ENCODE data around the gene SLIT1.

Gene SLIT1

DNA sequence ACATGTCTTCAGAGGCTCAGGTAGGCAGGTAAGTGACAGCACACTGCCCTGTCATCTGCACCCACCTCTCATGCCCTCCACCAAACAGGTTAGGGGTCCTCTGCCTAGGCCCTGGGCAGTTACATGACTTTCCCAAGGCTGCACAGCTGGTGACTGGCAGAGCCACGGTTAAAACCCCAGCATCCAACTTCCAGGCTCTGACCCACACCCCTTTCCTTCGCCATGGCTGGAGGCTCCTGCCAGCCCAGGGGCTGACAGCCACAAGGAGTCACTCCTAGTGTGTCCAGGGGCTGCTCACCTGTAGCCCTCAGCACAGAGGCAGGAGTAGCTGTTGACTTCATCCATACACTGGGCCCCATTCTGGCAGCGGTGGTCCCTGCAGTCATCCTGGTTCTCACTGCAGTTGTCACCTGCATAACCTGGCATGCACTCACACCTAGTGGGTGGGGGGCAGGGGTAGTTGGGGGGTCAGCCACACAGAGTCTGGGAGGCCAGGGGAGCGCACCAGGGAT lies 175.0 kb downstream of the SLIT1 start:
- in situ Hi-C loops (cut with MboI; ENCODE audit: low sequenced_read_pairs) = no loop called here

DNA sequence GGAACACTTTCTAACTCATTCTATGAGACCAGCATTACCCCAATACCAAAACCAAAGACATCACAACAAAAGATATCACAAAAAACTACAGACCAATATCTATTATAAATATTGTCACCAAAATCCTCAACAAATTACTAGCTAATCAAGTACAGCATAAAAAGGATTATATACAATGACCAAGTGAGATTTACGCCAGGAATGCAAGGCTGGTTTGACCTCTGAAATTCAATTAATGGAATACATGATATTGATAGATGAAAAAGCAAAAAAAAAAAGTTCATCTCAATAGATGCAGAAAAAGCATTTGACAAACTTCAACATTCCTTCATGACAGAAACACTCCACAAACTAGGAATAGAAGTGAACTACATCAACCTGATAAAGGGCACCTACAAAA lies 178.3 kb downstream of the SLIT1 start:
- in situ Hi-C loops (cut with MboI; ENCODE audit: low sequenced_read_pairs) = no loop called here

DNA sequence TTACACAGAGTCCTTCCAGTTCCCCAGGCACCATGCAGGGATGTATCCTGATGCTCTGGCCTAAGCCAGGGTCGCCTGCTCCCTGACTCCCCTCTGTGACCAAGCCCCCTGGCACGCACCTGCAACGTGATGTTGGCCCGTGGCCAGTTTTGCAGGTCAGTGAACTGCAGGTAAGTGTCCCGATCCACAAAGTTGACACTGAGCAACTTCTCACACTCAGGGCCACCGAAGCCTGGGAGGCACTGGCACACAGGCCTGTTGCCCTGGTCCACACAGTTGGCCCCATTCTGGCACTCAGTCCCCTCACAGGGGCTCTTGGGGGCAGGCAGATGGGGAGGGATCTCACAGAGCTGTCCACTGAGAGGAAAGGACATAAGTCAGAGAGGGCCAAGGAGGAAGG lies 179.4 kb downstream of the SLIT1 start:
- in situ Hi-C loops (cut with MboI; ENCODE audit: low sequenced_read_pairs) = no loop called here

DNA sequence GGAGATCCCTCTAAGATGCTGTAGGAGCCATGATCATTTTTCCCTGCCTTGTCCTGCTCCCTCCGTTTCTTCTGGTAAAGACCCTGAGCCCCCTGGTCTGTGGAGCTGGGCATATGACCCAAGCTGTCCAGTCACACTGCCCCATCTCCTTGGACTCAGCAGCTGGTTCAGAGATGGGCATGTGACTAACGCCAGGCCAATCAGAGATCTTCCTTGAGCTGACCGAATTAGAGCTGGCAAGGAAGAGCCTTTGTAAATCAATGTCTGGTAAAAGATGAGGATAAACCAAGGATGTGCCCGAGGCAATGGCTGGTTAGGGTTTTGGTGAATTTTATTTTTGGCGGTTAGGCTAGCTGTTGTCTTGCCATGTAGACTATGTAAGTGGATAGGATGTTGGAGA lies 180.4 kb downstream of the SLIT1 start:
- in situ Hi-C loops (cut with MboI; ENCODE audit: low sequenced_read_pairs) = no loop called here

DNA sequence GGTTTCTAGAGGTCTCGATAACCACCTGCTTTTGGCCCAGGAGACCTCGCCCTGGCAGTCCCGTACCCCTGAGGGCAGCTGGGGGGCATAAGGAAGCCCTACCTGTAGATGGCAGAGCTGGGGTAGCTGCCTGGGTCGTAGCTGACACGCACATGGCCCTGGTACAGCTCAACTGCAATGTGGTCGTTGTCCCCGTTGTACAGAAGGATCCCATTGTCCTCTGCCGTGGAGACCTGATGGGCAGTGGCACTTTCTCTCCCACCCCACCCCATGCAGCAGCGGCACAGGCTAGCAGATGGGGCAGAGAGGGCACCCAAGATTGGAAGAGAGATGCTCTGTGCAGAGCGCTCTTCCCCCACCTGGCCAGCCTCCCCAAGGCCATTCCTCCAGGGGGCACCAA lies 181.2 kb downstream of the SLIT1 start:
- in situ Hi-C loops (cut with MboI; ENCODE audit: low sequenced_read_pairs) = no loop called here

DNA sequence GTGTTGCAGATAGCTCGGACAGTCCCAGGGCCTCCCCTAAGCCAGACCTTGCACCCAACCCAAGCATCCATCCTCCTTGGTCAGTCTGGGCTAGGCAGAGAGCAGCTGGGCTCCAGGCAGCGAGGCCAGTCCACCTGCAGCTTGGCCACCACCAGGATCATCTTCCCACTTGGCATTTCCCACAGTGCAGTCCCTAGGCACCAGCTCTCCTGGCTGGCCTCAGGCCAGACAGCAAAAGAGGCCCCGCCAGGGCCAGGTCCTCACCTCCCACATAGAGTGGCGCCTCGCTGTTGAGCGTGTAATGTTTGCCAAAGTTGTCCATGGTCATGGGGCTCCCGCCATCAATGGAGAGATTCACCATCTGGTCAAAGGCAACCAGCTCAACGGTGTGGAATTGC lies 182.0 kb downstream of the SLIT1 start:
- in situ Hi-C loops (cut with MboI; ENCODE audit: low sequenced_read_pairs) = no loop called here

DNA sequence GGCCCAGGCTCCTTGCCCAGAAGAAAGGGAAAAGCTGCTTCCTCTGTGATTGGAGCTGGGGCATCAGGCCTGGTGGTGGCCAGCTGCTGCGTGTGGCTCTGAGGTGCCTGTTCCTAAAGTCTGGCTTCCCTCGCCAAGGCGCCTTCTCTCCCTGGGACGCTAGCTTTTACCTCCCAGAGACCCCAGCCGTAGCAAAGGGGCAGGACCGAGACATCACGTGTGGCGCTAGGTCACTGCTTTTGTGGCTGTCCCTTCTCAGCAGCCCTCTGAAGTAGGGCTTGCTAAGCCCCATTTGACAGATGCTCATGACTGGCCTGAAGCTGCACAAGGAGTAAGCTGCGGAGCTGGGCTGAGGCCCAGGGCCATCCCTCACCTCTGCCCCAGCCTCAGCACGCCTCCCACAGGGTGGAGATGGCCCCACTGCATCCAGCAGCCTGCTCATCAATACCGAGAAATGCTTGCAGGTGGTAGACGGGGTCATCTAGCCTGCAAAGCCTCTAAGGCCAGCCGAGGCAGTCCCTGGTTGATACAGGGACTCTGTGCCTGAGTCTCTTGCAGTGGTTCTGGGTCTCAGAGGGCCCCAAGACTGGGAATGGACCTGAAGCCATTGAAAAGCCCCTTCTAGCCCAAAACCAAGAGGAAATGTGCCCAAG lies 182.5 kb downstream of the SLIT1 start:
- in situ Hi-C loops (cut with MboI; ENCODE audit: low sequenced_read_pairs) = no loop called here

DNA sequence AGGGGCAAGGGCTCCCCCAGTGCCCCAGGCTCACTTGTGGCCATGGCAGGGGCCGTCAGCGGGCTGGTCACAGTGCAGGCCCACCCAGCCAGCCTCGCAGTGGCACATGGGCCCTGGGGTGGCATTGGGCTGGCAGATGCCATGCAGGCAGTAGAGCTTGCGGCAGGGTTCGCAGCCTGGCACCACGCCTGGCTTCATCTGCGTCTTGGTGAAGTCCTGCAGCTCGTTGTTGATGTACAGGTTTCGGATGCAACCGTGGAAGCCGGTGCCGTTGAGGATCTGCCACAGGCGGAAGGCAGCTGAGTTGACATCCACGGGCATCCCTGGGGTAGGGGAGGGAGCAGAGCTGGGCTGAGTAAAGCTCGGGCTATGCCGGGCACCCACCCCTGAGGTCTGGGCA lies 183.1 kb downstream of the SLIT1 start:
- in situ Hi-C loops (cut with MboI; ENCODE audit: low sequenced_read_pairs) = no loop called here

DNA sequence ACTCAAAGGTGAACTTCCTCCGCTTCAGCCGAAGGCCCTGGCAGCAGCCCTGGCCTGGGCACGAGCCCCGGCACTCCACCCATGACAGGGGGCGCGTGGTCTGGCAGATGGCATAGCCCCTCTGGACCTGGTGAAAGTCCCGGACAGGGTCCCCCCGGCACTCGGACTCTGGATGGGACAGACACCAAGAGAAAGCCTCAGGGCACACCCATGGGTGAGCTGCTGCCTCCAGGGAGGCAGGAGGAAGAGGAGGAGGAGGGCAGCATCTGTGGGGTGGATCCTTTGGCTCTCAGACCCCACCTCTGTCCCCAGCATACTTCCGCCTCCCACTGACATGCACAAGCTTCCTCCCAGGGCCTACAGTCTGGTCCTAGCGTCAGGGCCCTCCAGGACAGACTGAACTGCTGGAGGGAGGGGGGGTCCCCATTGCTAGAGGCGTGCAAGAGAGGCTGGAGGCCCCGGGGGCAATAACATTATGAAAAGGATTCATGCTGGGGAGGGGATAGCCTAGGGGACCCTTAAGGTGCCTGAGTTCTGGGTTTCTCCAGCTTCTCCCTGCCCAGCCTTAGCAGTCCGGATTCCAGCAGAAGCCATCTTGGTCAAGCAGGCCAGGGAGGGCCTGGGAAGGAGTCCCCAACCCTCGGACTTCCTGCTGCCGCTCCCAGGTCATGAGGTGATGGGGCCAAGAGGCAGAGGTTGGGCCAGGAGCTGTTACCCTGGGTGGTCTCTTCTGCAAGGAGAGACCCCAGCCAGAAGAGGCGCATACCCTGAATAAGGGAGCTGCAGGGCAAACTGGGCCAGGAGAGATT lies 184.4 kb downstream of the SLIT1 start:
- in situ Hi-C loops (cut with MboI; ENCODE audit: low sequenced_read_pairs) = no loop called here

DNA sequence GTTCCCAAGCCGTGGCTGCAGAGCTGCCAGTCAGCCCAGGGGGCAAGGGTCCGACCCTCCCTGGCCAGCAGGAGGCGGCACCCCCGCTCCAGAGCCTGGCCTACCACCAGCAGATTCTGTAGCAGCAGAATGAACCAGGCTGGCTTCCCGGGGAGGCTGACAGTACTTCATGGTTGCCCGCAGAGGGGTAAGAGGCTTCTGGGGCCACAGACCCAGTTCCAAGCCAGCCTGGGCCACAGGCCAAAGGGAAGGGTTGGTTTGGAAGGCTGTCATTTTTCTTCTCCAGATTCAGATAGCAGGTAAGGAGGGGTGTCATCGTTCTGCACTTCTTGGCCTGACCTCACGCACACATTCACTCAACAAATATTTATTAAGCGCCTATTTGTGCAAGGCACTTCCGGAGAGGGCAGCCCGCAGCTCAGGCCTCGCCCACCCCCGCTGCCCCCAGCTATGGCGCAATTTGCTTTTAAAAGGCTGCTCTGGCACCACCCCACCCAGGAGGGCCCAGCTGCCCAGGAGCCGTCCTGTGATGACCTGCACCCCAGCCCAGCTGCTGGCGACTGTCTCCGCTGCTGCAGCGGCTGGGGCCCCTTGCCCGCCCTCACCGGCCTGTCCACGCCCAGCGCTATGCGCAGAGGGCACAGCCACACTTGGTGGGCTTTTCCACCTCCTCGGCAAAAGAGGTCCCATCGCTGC lies 185.1 kb downstream of the SLIT1 start:
- in situ Hi-C loops (cut with MboI; ENCODE audit: low sequenced_read_pairs) = no loop called here

DNA sequence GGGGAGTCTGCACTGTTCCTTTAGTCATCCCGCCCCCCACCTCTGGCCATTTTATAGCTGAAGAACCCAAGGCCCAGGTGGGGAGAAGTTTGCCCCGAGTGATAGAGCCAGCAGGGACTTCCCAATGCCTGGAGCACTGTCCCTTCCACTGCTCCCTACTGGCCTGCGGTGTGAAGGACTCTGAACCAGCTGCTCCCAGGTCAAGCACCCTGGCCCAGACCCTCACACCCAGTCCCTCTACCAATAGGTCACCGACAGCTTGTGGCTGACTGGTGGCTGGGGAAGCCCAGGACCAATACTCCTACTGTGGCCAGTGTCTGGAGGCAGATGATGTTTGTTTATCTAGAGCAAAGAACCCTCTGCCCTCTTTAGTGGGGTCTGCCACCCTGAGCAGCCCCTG lies 185.8 kb downstream of the SLIT1 start:
- in situ Hi-C loops (cut with MboI; ENCODE audit: low sequenced_read_pairs) = no loop called here

DNA sequence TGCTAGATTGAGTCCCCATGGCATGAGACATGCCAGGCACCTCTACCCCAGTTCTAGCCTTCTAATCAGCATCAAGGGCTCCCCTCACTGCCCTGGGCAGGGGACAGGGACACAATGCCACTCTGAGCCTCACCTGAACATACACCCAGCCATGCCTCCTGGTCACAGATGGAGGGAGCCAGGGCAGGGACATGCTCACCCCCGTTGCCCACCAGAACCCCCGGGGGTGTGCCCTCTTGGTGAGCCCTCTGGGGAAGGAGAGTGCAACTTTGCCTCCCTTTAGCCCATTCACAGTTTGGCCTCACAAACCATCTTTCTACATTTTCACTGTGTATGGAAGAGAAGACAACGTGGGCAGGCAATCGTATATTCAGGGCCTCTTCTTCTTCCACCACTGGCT lies 186.4 kb downstream of the SLIT1 start:
- in situ Hi-C loops (cut with MboI; ENCODE audit: low sequenced_read_pairs) = no loop called here

DNA sequence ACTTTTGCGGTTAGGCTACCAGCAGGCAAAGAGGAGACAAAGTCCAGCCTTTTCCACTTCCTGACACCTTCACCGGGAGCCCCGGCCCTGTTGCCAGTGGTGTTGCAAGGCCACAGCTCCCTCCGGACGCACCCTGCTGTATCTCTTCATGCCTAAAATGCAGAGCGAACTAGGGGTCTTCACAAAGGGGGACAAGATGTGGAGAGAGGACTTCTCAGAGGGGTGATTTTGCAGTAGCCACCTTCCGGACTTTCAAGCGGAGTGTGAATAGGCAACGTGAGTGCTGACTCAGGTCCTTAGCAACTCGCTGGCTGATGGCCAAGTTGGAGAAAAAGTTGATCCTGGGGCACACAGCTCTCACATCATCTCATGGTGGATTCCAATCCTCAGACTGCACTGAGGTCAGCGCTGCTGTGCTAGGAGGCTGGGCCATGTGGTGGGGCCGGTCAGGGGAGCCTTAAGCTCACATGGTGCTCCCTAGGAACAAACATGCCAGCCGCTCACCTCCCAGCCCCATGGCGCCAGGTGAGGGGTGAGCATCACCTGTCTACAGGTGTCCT lies 187.3 kb downstream of the SLIT1 start:
- in situ Hi-C loops (cut with MboI; ENCODE audit: low sequenced_read_pairs) = no loop called here

DNA sequence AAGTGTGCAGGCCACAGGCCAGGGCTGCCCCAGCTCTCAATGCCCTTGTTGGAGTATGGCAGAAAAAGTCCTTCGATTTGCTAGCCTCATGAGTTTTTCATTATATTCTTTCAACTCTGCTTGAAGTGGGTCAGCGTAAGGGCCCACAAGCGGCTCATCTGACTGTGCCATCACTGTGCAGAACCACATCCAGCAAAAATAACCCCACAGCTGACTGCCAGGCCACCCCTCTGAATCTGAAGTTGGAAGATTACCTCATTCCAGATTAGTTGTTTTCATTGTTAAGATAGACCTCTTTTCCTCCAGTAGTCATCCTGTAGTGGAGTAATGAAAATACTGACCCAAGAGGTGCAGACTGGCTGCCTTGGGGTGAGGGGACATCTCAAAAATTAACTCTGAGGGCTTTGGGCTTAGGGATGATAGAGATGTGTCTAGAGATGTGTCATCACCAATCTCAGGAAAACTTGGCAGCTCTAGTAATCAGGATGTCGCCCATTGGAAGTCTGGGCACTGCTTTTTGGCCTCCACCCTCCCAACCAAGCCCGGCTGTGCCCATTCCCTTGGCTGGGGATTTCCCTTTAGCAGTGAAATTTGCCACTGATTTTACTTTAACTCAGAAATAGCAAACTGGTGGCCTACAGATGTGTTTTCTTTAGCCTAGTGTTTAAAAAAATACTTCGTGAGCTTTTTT lies 189.3 kb downstream of the SLIT1 start:
- in situ Hi-C loops (cut with MboI; ENCODE audit: low sequenced_read_pairs) = no loop called here

DNA sequence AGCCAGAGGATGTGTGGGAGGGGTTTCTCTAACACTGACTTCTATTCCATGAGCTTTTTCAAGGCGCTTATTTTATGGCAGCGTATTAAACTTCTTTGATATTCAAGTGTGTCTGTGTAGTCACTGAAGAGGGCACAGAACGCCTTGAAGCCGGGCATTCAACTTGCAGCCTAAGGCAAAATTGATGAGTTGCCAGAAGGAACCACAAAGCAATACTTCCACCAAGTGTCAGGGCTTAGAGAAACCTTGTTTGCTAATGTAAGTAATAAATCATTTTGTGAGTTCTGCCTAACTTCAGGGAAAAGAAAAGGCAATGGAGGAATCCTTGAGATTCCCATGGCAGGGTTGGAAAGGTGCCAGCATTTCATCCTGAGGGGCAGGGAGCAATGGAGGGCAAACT lies 189.9 kb downstream of the SLIT1 start:
- in situ Hi-C loops (cut with MboI; ENCODE audit: low sequenced_read_pairs) = no loop called here

DNA sequence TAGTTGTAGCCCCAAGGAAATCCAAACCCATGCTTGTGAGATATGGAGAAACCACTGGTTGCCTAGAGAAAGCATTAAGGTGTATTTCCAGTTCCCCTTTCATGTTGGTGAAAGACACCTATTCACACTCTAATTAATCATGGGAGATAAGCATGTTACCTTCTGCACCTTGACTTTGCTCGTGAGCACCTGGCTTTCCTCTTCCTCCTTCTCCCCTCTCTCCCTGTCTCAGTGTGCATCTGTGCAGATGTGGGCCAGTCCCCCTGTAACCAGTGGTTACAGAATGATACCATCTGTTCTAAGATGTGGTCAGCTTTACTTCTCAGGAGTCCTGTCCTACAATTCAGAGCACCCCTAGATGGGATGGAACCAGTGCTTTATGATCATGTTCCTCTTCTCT lies 193.0 kb downstream of the SLIT1 start:
- in situ Hi-C loops (cut with MboI; ENCODE audit: low sequenced_read_pairs) = no loop called here

DNA sequence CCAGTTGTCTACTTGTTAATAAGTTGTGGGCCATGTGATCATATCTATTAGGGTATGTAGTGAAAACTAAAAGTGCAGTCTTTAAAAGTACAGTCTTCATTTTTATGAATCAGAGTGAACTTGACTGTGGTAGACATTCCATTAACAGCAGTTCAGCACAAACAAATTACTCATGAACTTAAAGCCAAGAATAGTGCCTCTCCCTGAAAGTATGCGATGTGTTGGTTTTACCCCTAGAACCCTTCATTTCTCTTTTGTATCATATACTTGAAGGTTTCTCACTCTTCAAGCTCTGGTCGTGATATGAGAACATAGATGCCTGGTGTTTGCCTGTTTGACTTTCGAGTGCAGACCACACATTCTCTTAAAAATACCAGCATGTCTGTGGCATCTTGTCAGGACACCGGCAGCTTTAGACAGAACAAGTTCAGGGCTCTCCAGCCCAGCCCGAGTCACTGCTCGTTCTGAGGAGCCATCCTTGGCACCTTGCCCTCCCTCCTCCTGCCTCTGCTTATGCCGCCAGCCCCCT lies 194.4 kb downstream of the SLIT1 start:
- in situ Hi-C loops (cut with MboI; ENCODE audit: low sequenced_read_pairs) = no loop called here

DNA sequence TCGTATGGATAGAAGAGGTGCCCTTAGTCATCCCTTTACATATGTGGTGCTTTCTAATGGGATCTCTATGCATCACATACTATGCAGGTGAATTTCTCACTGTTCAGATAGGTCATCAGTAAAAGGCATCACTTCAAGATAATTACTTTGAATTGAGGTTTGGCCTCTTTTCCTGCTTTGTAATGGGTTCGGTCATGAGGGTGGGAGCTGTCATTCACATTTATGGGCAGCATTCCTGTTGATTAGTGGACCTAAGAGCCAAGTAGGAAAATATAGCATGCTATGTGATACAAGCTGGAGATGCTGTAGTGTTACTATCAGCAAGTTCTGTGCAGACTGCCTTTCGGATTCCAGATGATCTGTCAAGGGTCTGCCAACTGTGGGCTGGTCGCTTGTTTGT lies 197.3 kb downstream of the SLIT1 start:
- in situ Hi-C loops (cut with MboI; ENCODE audit: low sequenced_read_pairs) = no loop called here

DNA sequence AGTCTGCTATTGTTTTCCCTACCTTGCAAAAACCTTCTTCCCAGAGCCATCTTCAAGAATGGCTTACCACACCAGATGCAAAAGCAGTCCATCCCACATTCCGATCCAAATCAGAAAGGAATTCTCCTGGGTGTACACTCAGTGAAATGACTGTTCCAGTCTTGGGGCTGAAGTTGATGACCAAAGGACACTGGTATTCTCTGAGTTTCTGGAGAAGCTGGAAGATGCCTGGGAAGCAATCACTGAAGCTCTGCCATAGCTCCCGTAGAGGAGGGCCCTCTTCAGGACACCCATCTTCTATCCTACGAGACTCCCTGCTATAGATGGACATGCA lies 197.9 kb downstream of the SLIT1 start:
- in situ Hi-C loops (cut with MboI; ENCODE audit: low sequenced_read_pairs) = no loop called here

DNA sequence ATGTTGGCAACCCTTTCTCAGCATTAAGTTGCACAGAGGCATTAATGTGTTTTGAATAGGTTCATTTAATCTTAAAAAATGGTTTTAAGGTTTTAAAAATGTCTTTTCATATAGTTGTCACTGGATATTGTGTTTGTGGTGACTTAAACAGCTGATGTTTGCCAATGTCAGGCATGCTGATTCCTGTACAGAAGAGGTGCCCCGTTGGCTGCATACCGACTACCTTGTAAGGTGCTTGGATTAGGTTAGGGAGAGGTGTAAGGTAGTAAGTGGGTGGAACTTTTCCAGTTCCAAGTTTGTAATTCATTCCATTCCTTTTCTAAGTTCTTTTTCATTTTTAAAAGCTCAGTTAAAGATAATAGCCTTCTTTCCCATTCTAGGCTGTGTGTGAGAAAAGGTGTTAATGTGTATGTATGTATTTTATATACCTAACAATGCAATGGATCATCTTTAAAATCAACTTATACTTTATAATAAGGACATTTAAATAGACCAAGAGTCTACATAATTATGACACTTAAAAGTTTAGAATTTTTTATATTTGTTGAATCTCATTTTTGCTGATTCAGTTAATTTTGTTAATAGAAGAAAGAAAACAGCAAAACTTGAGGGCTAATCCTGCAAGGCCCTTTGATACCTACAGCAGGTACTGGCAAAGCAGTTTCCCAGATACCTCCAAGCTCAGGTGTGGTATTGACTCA lies 198.5 kb downstream of the SLIT1 start:
- in situ Hi-C loops (cut with MboI; ENCODE audit: low sequenced_read_pairs) = no loop called here
